Activated naive CD4-positive, alpha-beta T cell treated with Interleukin-2 at 50 U/mL for 16 hours (primary cell): ENCODE results near the gene HIGD1B.
"Not testable (repeated sequence)": the region's sequence is repeated elsewhere in the genome, so short reads cannot be mapped to it uniquely, and the experiment has no call there.

ENCODE experiments used
- DNase-seq: peaks from one replicate; pipeline ENCODE4 v3.0.0-alpha.2; 2020

The HIGD1B gene

DNA sequence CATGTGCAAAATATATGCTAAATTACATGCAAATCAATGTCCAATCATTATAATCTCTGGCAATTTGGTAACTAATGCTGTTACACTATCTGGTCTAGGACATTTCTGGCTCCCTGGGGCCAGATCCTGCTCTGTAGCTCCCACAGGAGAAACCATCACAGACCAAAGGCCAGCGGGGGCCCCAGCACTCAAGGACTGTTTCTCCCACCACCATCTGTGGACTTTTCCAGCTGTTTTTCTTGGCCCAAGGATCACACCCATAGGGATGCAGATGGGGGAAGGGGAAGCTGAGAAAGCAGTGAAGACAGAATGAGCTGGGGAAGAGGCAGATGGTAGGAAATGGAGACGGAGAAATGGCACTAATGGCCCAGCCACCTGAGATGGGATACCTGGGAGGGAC lies at the start of gene HIGD1B:
HIGD1B (plus strand) TSS at position 298 of the 400 bp plus-strand sequence. CDS start 270 bp downstream, outside the sequence.
- DNase-seq: no peak

DNA sequence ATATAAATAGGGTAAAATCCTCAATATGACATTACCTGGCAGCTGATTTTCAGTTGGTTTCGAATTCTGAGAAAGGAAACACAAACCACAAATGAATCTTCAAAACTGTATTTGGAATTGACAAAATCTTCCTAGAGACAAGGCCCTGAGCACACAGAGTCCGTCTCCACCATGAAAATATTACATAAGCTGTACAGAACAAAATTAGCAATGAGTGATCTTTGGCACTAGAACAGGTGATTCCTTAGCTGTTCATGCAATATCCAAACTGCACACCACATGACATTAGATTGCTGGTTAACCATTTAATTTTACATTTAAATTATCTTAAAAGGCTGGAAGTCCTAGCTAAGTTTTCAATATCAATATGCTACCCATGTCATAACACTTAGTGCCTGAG lies 49.3 kb upstream of the HIGD1B start:
- DNase-seq: no peak

DNA sequence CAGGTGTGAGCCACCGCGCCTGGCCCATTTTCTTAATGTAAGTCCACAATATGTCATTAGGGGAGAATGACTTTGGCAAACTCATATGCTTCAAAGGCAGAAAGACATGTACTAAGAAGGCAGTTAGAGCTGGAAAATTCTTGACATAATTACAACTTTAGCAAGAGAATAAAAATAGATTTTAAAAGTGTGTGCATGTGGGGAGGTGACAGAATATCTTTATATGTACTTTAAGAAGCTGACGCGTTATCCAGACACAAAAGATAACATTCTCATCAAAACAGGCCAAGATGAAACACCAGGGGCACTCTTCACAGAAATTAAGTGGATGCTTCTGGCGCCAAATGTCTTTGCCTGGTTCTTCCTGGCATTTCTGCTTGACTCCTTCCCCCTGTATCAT lies 45.8 kb upstream of the HIGD1B start:
- no peak for DNase-seq

DNA sequence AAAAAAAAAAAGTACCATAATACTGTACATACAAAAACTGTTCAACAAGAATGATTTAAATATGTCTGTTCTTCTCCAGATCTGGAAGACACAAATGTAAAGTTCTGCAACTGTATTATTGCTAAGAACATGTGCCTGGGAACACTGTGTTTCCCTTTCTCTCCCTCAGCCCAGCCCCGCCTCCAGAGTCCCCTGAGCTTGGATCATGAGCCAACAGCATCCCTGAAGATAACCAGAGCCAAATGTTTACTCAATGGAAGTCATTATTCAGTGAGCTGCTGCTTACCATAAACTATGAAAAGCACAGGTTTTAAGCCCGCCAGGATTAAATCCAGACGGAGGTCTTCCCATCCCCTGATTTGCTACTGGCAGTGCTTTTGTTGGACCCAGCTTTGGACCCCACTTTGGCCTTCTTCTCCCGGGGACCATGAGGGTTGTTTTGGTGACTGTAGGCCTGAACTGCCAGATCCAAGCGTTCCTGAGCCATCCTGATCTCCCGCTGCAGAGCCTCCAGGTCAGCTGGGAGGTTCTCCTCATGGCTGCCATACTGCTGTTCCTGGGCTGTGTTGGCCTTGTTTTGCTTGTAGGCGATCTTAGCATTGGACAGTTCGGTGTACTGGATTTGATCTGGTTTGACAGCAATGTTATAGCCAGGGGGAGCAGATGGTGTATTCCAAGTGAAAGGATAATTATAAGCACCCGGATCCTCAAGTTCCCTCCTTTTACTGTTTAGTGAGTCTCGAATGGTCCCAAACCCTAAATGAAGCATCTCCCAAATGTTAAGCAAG lies 43.2 kb upstream of the HIGD1B start:
- DNase-seq: no peak

DNA sequence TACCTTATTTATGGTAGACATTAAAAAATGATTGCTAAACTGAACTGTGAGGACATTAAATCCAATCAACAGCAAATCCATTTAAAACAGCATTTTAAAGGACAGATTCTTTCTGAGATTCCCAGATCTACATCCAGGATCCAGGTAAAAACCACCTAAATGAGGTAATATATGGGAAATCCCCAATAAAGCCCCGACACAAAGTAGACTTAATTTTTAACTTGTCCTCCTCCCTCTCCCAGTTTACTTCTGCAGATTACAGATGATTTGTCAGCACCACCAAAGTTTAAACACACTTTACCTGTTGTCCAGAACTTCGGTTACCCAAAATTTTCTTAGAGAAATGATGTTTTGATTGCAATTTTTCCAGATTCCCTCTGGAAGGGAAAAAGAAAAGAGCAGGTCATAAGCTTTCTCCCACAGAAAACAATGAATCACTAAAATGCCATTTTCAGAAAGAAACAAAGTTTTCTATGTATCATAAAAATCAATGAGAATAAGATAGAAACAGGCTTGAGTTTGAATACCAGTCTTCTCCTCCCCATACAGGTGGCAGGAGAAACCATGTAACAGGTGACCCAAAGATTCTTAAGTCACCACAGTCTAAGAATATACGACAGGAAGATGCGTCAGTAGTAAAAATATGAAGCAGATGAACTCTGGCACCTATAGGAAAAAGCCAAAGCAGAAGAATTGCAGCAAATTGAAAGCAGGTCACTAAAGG lies 40.4 kb upstream of the HIGD1B start:
- no peak for DNase-seq

DNA sequence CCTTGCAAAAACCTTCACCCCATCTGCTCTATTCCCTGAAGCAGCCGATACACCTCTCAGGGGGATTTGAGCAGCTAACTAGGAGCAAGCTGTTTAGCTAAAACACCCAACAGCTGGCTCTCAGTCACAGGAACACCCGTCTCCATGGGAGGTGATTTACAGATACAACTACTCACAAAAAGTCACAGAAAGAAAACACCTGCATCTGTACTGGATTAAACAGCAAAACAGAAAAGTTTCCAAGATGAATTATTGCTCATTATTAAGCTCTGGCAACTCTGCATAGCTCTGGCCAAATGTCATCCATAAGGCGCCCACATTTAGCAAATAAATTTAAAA lies 39.9 kb upstream of the HIGD1B start:
- no peak for DNase-seq

DNA sequence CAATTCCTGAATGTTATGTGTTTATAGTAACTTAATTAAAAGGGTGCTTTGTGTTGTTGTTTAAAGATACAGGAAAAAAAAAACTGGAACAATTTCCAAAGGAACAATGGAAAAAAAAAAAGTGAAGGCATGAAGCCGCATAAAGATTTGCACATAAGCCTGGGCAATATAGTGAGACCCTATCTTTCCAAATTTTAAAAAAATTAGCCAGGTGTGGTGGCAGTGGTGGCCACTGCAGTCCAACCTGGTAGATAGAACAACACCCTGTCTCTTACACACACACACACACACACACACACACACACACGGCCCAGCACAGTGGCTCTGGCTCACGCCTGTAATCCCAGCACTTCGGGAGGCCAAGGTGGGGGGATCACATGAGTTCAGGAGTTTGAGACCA lies 39.5 kb upstream of the HIGD1B start:
- no peak for DNase-seq

DNA sequence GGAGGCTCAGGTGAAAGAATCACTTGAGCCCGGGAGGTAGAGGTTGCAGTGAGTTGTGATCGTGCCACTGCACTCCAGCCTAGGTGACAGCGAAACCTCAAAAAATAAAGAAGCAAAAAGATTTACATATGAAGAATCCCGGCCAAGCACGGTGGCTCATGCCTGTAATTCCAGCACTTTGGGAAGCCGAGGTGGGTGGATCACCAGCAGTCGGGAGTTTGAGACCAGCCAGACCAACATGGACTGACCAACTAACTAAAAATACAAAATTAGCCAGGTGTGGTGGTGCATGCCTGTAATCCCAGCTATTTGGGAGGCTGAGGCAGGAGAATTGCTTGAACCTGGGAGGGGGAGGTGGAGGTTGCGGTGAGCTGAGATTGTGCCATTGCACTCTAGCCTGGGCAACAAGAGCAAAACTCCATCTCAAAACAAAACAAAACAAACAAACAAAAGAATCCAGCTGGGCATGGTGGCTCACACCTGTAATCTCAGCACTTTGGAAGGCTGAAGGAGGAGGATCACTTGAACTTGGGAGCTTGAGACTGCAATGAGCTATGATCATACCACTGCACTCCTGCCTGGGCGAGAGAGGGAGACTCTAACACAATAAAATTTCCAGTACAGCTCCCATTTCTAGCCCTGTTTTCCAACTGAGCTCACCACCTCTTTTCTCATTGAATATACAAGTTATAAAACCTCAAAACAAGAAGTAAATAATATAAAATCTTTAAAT lies 38.9 kb upstream of the HIGD1B start:
- DNase-seq: not testable (repeated sequence)

DNA sequence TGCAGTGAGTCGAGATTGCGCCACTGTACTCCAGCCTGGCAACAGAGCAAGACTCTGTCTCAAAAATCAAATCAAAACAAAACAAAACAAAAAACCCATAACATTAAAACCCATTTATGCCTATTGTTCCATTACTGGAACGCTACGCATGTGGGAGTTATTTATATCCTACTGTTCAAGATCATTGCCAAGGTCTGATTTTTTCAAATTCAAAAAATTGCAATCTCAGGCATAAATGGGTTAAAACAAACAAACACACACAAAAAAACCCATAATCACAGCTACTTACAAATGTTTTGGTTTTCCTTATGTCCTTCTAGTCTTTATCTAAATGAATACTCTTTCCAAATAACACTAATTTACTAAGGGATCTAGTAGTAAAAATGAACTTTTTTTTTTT lies 35.4 kb upstream of the HIGD1B start:
- no peak for DNase-seq

DNA sequence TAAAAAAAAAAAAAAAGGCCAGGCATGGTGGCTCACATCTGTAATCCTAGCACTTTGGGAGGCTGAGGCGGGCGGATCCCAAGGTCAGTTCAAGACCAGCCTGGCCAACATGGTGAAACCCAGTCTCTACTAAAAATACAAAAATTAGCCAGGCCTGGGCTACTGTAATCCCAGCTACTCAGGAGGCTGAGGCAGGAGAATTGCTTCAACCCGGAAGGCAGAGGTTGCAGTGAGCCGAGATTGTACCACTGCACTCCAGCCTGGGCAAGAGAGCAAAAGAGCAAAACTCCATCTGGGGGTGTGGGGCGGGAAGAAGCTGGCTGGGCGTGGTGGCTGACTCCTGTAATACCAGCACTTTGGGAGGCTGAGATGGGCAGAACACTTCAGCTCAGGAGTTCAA lies 29.2 kb upstream of the HIGD1B start:
- not testable (repeated sequence) for DNase-seq

DNA sequence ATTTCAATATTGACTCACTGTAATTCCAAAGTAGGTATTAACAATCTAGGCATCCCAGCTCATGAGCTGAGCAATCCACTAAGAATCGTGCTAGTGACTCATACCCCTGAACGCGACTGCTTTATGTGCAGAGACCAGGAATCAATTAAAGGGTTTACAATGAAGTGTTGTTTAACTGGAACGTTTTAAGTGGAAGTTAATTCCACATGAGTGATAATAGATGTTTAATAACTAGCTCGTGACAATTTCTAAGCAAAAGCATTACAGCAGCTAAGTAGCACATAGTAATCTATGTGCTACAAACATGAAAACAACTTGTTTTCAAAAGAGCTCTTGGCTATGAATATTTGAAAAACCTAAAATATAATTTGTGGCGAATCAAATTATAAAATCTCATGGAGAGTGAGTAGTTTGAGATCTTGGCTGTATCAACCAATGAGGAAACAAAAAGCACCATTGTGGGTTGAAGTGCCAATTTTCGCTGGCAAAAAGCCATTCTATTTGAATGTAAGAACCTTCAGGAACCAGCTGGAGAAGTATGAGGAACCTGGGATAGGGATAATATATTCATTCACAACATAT lies 27.0 kb upstream of the HIGD1B start:
- DNase-seq: no peak

DNA sequence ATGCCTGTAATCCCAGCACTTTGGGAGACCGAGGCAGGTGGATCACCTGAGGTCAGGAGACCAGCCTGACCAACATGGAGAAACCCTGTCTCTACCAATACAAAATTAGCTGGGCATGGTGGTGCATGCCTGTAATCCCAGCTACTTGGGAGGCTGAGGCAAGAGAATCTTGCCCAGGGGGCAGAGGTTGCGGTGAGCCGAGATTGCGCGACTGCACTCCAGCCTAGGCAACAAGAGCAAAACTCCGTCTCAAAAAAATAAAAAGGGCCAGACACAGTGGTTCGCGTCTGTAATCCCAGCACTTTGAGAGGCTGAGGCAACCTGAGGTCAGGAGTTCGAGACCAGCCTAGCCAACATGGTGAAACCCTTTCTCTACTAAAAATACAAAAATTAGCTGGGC lies 22.4 kb upstream of the HIGD1B start:
- DNase-seq: not testable (repeated sequence)

DNA sequence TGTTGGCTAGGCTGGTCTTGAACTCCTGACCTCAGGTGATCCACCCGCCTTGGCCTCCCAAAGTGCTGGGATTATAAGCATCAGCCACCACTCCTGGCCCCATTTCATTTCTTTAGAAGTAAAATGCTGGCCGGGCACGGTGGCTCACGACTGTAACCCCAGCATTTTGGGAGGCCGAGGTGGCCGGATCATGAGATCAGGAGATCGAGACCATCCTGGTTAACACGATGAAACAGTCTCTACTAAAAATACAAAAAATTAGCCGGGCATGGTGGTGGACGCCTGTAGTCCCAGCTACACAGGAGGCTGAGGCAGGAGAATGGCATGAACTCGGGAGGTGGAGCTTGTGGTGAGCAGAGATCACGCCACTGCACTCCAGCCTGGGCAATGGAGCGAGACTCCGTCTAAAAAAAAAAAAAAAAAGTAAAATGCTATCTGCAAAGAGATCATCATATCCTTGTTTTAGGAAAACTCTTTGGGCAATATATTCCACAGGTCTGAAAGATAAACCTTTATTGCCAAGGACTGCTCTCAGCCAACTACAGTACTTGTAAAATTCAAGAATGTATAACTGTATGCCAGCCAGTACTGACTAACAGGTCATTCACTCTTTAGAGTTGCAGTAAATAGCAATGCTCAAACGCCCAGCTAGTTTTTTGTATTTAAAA lies 21.4 kb upstream of the HIGD1B start:
- no peak for DNase-seq

DNA sequence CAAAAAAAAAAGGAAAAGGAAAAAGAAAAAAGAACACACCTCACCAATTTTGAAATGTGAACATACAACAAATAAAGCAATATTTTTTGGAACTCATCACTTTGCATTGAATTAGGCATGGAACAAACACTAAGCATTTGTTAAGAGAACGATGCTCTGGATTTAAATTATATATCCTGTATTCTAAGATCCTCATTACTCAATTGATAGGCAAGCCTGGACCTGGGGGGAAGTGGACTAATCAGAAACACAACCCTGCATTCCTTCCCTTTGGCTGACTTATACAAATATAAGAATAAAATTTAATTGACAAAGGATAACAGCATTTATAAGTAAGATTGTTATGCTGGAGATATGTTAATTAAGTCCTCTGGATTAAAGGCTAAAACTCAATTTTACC lies 19.8 kb upstream of the HIGD1B start:
- DNase-seq: no peak

DNA sequence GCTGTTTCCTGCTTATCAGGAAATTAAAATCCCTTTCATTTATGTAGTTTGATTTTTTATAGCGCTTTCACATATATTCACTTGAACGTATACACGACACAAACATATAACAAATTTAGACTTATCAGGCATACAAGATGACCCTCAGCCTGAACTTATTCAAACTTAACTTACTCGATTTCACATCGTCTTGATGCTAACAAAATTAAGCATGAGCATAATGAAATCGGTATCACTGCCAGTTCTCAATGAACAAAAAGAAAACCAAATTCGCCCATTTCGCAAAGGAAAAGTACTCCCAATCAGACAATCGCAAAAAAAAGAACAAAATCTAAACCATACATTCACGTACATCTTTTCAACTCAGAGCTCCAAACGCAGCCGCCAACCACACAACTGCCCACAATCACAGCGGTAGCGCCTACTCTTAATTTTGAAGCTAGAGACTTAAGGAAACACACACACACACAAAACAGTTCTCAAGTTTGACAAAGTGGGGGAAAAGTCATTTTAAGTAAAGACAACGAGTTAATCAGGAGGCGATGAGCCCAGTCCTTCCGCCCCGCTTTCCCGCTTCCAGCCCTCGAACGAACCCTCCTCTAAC lies 18.7 kb upstream of the HIGD1B start:
- DNase-seq: no peak

DNA sequence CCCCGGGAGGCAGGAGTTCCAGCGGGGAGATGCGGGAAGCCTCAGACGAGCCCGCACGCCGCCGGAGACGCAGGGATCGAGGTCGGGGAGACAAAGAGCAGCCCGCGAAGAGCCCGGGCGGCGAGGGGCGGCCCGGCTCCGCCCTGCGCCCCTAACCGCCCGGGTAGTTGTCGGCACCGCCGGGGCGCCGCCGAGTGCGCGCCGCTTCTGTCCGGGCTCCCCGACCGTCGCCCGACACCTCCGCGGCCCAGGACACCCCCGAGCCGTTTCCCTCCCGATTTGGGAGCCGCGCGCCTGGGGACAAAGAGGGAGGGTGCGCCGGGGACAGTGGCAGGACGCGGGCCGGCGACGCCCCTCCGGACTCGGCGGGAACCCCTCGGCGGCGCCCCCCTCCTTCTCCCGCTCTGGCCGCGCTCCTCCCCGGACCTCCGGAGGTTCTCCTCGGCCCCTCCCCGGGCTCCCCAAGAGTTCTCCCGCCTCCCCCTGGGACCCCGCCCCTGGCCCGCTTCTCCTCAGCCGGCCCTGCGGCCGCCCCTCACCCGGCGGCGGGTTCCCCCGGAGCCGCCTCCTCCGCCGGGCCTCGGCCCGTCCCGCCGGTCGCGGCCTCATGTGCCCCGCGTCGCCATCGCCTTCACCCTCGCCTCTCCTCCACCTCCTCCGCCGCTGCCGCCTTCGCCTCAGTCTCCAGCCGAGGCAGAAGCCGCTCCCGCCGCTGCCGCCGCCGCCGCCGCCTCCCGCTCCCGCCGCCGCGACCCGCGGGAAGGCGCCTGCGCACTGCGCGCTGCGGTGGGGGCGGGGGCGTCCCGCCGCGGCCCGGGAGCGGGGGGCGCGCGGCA lies 17.9 kb upstream of the HIGD1B start, which contains the start of gene GJC1:
GJC1 (minus strand) TSS at position 765 of the 836 bp plus-strand sequence. CDS start 24,470 bp downstream, outside the sequence.
- DNase-seq: peak; percentile 7

DNA sequence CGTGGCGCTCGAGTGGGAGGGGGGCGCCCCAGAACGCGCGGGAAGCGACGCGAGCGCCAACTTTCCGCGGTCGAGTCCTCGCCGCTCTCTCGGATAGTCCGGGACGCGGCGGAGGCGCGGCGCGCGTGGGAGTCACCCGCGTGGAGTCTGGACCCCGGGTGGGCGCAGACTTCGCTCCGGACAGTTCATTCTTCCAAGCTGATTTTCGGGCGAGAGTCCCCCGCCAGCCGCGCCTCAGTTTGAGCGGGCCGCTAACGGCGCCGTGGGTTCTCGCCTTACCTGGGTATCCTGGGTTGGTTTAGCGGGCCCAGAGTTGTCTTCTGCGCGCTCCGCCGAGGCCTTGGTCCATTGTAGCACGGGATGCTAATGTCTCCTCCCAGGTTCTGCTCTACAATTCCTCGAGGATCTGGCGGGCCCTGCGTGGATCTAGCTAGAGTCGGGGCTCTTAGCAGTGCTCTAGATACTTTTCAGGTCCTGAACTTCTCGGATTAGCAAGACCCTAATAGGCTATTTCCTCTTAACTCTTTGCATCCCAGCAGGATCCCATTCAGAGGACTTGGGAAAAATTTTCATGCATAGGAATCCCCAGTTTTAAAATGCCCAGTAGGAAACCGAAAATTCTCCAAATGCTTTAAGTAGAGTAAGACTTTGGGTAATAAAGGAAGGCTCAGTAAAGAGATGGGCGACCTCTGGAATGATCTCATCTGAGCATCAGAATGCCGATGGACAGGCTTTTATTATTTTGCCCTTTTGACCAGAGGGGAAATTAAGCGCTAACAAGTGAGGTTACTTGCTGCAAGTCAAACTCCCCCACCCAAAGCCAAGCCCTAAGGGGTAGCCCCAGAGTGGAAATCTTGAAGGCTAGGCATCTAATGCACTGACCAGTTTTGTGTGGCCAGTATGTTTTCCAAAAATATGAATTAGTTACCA lies 17.1 kb upstream of the HIGD1B start:
- peak; percentile 25 for DNase-seq

DNA sequence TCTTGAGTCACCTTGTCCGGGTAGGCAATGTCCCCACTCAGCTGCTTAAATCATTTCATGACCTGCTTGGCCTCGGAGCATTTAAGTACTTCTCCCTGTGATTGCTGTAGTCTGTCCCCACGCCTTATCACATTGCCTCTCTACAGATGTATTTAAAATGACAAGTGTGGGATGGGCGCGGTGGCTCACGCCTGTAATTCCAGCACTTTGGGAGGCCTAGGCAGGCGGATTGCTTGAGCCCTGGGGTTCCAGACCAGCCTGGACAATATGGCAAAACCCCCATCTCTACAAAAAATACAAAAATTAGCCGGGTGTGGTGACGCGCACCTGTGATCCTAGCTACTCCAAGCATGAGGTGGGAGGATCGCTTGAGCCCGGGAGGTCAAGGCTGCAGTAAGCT lies 16.3 kb upstream of the HIGD1B start:
- DNase-seq: no peak

DNA sequence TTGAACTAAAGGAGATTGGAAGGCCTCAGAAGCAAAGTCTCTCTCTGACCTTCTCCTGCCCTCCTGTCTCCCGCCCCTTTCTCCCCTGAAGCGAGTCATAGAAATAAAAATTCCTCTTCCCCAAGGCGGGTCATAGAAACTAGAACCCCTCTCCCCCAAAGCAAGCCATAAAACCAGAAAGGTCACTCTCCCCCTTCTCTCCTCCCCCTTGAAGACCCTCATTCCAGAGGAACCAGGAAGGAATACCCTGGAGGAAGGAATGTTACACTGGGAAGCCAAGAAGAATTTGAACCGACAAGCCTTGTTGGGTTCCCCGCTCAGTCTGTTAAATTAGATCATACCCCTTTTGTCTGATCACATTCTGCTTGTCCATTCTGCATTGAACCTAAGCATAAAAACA lies 14.9 kb upstream of the HIGD1B start:
- DNase-seq: no peak

DNA sequence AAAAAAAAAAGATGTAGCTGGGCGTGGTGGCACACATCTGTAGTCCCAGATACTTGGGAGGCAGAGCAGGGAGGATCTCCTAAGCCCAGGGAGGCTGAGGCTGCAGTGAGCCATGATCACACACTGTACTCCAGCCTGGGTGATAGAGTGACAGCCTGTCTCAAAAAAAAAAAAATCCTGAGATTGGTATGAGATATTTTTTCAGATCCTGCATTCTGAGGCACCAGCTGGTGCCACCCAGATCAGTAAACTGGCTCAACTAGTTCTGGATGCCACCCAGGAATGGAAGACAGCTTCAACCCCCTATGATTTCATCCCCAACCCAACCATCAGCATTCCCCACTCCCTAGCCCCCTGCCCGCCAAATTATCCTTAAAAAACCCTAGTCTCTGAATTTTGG lies 10.5 kb upstream of the HIGD1B start:
- no peak for DNase-seq
